Gastroesophageal sphincter (tissue), 3 donors: ENCODE data around the gene KDM4F.

ENCODE experiments used
- CTCF ChIP-seq, 4 experiments: fragments of 200-600 bp in 2 of 4; fragments of 450-650 bp in 2 of 4; sonication (generic) in 1 of 4; IDR thresholded peaks; one replicate each; pipeline ENCODE4 v1.5.1; 2017 to 2019; ENCODE audit warnings: antibody characterized with exemption in 4 of 4, mild to moderate bottlenecking in 2 of 4, moderate library complexity in 2 of 4
- EP300 ChIP-seq: sonication (generic); formaldehyde crosslinking; IDR thresholded peaks from one replicate; pipeline ENCODE4 v1.6.1; 2017; ENCODE audit warnings: antibody characterized with exemption, mild to moderate bottlenecking
- POLR2AphosphoS5 ChIP-seq: sonication (generic); formaldehyde crosslinking; IDR thresholded peaks from one replicate; pipeline ENCODE4 v1.6.1; 2017; ENCODE audit warnings: antibody characterized with exemption

DNA sequence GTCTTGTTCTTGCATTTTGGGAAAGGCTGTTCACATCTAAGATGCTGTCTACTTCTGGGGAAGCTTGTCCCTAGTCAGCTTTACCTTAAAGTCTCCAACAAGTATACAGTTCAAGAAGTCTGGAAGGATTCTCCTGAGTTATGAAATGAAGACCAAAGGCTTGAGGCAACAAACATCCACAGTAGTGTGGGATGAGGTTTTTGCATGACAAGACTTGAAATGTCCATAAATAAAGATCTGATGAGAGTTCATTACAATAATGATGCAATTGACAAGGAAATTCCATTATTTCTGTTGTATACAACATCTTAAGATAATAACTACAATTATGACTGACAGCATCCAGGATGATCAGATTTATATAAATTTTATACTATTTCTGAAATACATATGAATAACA lies 45.5 kb upstream of the KDM4F start:
- TF ChIP-seq CTCF (IDR thresholded peaks at IDR 0.05) (no peak), EP300 (no peak), POLR2AphosphoS5 (no peak)
